Embryonic facial prominence (tissue), 1 donor: ENCODE results near the gene TOGARAM2.

Source experiments
- DNase-seq: peaks from one replicate; pipeline ENCODE4 v3.0.0-alpha.2; 2016; ENCODE audit errors: extremely low spot score

Gene TOGARAM2

DNA sequence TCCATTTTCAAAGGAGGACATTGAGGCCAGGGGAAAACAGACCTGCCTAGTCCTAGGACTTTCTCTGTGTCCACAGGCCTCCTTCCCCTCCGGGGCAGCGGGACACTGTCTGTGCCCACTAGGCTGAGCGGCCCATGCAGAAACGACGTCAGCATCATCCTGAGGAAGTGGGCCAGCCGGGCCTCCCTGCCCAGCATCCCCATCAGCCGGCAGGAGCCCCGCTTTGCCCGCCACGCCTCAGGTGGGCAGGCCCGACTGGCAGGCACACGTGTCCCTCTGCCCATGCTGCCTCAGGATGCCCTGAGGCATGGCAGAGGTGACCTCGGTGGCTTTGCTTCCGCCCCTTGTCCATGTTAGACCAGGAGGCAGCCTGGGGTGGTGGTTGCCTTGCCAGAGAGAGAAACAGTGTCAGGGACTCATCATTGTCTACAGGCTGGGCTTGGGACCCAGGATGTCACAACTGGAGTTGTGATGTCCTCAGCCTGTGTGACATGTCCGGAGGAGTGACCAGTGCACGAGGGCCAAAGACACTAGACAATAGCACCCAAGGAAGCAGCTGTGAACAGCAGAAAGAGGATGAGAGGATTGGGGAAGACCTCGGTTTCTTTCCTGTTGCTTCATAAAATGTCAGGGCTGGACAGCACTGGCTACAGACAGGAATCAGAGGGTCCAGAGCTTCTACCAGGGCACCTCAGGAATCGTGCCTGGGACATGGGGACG, 36.8 kb downstream of the TOGARAM2 start:
- DNase-seq = no peak

GRCh38 chr2:29021886-29022285, 40.8 kb downstream of the TOGARAM2 start:
- no peak for DNase-seq

GRCh38 chr2:29022679-29023078, 41.6 kb downstream of the TOGARAM2 start:
- no peak for DNase-seq

DNA sequence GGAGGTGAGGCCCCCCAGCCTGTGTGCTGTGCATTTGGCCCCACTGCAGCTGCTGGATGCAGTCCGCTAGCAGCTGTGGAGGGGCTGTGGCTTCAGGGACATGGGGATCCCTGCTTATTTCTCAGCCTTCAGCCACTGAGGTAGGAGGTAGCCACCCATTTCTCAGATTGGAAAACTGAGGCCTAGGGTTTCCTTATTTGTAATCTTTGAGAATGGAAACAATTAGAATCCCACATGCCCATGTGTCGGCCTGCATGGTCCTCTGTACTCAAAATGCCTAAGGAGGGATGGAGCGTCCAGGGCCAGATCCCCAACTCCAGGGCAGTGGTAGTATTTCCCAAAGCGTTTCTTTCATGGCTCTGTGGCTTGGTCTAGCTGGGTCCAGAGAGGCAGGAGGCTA, 42.1 kb downstream of the TOGARAM2 start:
- DNase-seq = no peak

- DNase-seq = no peak
These were observed 43.9 kb downstream of the TOGARAM2 start for GRCh38 chr2:29024882-29025430.

- no peak for DNase-seq
These were observed 44.6 kb downstream of the TOGARAM2 start for GRCh38 chr2:29025711-29026110.

- DNase-seq = no peak
These were observed 49.9 kb downstream of the TOGARAM2 start for GRCh38 chr2:29031046-29031445.

DNA sequence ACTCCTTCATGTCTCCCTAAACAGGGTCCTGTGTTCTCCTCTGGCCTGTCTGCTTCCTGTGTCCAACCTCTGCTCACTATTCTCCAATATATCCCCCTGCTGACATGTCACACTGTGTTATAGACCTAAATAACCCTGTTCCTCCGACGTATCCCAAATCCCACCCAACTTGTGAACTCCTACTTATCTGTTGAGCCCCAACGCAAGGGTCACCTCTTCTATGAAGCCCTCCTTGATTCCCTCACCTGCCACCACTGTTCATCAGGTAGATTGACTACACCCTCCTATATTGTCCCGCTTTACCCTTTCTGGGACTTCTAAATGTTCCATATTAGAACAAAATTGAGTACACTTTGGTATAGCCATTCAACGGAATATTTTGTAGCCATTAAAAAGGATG, 51.1 kb downstream of the TOGARAM2 start:
- DNase-seq = no peak

GRCh38 chr2:29033172-29033571, 52.1 kb downstream of the TOGARAM2 start:
- DNase-seq = no peak

GRCh38 chr2:29033656-29034055, 52.6 kb downstream of the TOGARAM2 start:
- DNase-seq = no peak

DNA sequence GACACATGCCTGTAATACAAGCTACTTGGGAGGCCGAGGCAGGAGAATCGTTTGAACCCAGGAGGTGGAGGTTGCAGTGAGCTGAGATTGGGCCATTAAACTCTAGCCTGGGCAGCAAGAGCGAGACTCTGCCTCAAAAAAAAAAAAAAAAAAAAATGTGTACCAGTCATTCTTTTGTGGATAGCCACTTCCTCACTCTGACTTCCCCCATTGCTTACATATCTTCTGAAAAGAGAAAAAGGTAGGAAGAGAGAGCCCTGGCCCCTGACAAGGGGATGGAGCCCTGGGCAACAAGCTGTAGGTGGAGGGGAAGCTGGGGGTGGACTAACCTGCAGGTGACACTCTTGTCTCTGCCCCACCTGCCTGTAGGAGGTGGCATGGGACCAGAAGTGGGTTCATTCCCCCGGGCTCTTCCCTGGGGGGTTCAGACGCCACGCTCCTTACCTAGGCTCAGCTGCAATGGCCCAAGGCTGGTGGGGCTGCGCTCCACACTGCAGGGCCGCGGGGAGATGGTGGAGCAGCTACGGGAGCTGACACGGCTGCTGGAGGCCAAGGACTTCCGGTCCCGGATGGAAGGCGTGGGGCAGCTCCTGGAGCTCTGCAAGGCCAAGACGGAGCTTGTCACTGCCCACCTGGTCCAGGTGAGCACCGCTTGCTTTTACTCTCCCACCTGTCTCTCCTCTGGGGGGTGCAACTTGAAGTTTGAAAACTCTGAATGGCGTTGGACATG, 54.1 kb downstream of the TOGARAM2 start:
- DNase-seq = no peak

GRCh38 chr2:29039718-29040480, 58.8 kb downstream of the TOGARAM2 start:
- DNase-seq = no peak

- no peak for DNase-seq
These were observed 59.5 kb downstream of the TOGARAM2 start for GRCh38 chr2:29040552-29040951.

- no peak for DNase-seq
These were observed 60.1 kb downstream of the TOGARAM2 start for GRCh38 chr2:29041161-29041660.

DNA sequence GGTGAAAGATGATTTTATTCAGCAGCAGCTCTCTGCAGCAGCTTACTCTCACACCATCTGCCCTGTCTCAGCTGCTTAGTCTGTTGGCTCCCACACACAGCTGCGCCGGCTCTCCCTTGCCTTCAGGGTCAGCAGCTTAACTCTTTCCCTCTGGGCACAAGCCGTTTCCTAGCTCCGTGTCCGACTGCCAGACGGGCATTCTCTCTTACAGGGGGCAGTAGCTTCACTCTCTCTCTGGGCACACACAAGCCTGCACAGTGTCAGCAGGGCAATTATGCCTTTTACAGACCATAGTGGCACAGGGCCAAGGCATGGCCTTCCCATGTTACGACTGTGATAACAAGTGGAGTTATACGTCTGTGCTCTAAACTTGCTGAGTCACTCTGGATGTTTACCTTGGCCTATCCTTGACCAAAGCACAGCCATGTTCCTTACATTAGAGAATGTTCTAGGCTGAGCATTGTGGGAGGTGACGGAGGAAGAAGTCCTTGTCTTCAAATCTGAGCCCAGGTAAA, 61.5 kb downstream of the TOGARAM2 start:
- no peak for DNase-seq

- no peak for DNase-seq
These were observed 63.4 kb downstream of the TOGARAM2 start for GRCh38 chr2:29044459-29044858.

- DNase-seq = no peak
These were observed 65.2 kb downstream of the TOGARAM2 start for GRCh38 chr2:29046321-29046720.

DNA sequence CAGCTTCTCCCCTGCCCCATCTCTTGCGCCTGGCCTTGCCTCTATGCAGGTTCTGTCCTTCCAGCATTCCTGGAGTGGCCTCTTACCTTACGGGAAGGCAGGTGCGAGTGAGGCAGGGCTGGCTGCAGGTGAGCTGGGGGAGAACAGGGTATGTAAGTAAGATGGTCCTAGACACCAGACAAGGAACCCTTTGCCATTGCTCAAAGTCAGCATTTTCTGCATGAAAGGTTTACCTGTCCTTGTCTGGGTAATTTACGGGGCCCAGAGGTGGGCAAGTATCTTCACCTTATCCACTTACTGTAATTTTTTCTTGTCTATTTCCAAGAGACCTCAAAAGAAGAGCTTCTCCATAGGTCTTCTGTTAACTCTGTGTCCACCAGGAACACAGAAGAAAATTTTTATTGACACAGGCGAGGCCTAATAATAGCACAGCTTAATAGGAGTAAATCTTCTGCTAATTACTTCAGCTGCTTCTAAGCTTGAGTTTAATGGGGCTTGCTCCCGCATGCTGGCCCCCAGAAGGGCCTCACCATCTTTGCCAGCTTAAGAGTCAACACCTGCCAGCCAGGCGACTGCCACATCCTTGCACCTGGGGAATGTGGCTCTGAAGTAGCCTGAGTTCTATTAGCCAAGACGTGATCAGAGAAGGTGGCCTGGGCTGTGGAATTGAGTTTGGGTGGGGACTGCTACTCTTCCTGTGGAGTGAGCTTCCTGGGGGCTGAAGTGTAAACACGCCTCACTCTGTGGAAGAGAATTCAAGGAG, 66.2 kb downstream of the TOGARAM2 start:
- no peak for DNase-seq

DNA sequence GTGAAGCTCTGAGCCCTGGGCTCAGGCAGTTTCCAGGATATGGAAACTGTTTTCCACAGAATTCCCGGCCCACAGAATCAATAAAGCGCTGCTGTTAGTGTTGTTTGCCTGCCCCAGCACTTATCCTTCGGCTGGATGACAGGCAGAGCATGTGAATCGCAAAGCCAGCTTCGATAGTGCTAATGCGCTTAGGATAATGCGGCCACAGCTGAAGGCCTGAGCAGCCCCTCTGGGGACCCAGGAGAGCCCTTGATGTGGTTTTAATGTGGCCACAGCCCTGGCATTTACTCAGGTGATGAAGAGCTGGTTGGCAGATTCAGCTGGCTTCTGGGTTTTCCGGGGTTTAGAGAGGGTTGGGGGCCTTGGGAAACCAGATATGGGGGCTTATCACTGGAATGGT, 69.5 kb downstream of the TOGARAM2 start:
- no peak for DNase-seq

- DNase-seq = no peak
These were observed 70.6 kb downstream of the TOGARAM2 start for GRCh38 chr2:29051730-29052129.

DNA sequence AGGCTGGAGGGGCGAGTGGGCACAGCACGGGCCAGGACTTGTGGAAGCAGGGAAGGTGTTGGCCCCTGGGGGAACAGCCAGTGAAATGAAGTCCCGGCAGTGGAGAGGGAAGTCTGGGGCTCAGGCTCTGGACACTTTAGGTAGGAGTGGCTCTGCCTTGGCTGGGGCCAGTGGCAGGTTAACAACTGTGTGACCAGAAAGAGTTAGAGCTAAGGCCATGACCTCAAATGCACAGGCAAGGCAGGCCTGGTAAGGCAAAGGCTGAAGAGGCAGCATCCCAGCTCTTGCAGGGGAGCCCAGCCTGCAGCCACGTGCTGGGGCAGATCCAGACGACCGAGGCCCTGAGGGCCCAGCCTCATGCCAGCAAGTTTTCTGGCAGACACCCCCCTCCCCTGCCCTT, 71.7 kb downstream of the TOGARAM2 start:
- no peak for DNase-seq
